Liver (tissue), 3 donors: ENCODE measurements around the gene DLX6.

Experiments used
- GABPA ChIP-seq, 2 donors: IDR thresholded peaks in 1 of 2; conservative IDR thresholded peaks in 1 of 2; 2 replicates each; pipeline ENCODE4 v1.6.1; 2016; ENCODE audit warnings: antibody characterized with exemption in 2 of 2, mild to moderate bottlenecking in 1 of 2, moderate library complexity in 1 of 2
- RAD21 ChIP-seq, 2 donors: IDR thresholded peaks; 2 replicates each; pipeline ENCODE4 v1.6.1; 2016; ENCODE audit warnings: antibody characterized with exemption in 2 of 2, mild to moderate bottlenecking in 2 of 2
- YY1 ChIP-seq: IDR thresholded peaks from 2 replicates; pipeline ENCODE4 v1.6.1; 2016; ENCODE audit warnings: antibody characterized with exemption, mild to moderate bottlenecking
- TF ChIP-seq, protein P1 (sequence below): fragments of 150-350 bp; IDR thresholded peaks from 2 replicates; pipeline ENCODE4 v1.5.1; 2017; ENCODE audit warnings: improper control_type of control experiment, low read depth, low read length; ENCODE audit not compliant: missing input control
- donor health status: healthy.
- donor health status: healthy.

DNA sequence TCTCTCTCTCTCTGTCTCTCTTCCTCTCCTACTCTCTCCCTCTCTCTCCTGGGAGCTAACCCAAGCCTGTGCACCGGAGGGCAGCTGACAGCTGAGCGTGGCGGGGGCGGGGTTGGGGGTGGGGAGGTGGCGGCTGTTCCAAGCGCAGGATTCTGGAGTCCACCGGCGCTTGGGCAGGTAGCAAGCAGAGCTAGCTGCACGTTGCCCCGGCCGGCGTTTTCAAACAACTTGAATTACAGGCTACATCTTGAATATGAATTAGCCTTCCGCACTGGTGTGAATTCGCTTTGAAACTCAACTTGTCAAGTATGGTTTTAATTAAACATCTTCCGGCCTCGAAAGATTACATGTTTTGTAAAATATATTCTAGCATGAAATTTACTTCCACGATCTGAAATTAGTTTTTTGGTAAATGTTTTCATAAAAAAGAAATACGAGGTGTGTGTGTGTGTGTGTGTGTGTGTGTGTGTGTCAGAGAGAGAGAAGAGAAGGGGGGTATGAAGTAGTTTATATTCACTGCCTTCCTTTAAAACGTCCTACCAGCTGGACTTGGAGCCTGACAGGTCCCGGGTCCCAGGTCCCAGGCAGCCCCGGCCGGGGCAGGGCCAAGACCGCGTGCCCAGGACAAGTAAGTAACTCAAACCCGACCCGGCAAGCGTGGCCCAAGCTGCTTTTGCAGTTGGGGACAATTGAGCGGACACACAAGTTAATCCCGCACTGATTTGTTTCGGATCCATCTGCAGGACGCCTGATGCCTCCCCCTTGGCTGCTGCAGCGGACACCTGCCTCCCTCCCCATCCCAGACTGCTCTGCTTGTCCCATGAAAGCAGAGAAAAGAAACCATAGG, 9.0 kb upstream of the DLX6 start:
- TF ChIP-seq, protein P1, sequence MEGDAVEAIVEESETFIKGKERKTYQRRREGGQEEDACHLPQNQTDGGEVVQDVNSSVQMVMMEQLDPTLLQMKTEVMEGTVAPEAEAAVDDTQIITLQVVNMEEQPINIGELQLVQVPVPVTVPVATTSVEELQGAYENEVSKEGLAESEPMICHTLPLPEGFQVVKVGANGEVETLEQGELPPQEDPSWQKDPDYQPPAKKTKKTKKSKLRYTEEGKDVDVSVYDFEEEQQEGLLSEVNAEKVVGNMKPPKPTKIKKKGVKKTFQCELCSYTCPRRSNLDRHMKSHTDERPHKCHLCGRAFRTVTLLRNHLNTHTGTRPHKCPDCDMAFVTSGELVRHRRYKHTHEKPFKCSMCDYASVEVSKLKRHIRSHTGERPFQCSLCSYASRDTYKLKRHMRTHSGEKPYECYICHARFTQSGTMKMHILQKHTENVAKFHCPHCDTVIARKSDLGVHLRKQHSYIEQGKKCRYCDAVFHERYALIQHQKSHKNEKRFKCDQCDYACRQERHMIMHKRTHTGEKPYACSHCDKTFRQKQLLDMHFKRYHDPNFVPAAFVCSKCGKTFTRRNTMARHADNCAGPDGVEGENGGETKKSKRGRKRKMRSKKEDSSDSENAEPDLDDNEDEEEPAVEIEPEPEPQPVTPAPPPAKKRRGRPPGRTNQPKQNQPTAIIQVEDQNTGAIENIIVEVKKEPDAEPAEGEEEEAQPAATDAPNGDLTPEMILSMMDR = no peak
- no peak for TF ChIP-seq RAD21 (IDR thresholded peaks at IDR 0.05)
- TF ChIP-seq GABPA (IDR thresholded peaks at IDR 0.05 in 1 of 2, conservative IDR thresholded peaks at IDR 0.05 in 1 of 2) = no peak
- no peak for TF ChIP-seq YY1
